SK-N-SH treated with all-trans-retinoic acid at 6 μM for 48 hours (cell line): ENCODE results near the gene METTL6.
"Not testable (repeated sequence)": the region's sequence is repeated elsewhere in the genome, so short reads cannot be mapped to it uniquely, and the experiment has no call there.

ENCODE experiments used
- ATAC-seq: fragments of 200-7000 bp; cut with Tn5 transposase; 3 replicates; pipeline ENCODE4 v1.9.1; 2020; ENCODE audit warnings: mild to moderate bottlenecking, moderate library complexity
- BACH2 ChIP-seq: fragments of 250-450 bp; sonication (Bioruptor Pico); IDR thresholded peaks from 2 replicates; pipeline ENCODE4 v1.9.0; 2021; ENCODE audit warnings: mild to moderate bottlenecking, borderline replicate concordance
- CREB5 ChIP-seq: fragments of 250-450 bp; sonication (Bioruptor Pico); IDR thresholded peaks from 2 replicates; pipeline ENCODE4 v1.5.1; 2020; ENCODE audit warnings: low read depth, mild to moderate bottlenecking, moderate library complexity
- CSDC2 ChIP-seq: fragments of 250-450 bp; sonication (Bioruptor Pico); IDR thresholded peaks from 2 replicates; pipeline ENCODE4 v1.5.0; 2020; ENCODE audit warnings: mild to moderate bottlenecking, moderate library complexity
- ESRRG ChIP-seq: fragments of 250-450 bp; sonication (Bioruptor Pico); IDR thresholded peaks from 2 replicates; pipeline ENCODE4 v1.6.1; 2021; ENCODE audit warnings: mild to moderate bottlenecking
- GLIS3 ChIP-seq: fragments of 250-450 bp; sonication (Bioruptor Pico); IDR thresholded peaks from 2 replicates; pipeline ENCODE4 v1.5.0; 2020; ENCODE audit warnings: mild to moderate bottlenecking, moderate library complexity
- ISL1 ChIP-seq: fragments of 250-450 bp; sonication (Bioruptor Pico); IDR thresholded peaks from 2 replicates; pipeline ENCODE4 v2.1.2; 2022; ENCODE audit warnings: mild to moderate bottlenecking, moderate library complexity
- OSR1 ChIP-seq: fragments of 250-450 bp; sonication (Bioruptor Pico); IDR thresholded peaks from 2 replicates; pipeline ENCODE4 v1.8.0; 2022; ENCODE audit warnings: moderate library complexity, mild to moderate bottlenecking, inconsistent platforms
- PATZ1 ChIP-seq: fragments of 250-450 bp; sonication (Bioruptor Pico); IDR thresholded peaks from 2 replicates; pipeline ENCODE4 v1.8.0; 2020; ENCODE audit warnings: mild to moderate bottlenecking, moderate library complexity, borderline replicate concordance
- PPARA ChIP-seq: fragments of 250-450 bp; sonication (Bioruptor Pico); IDR thresholded peaks from 2 replicates; pipeline ENCODE4 v1.5.0; 2020; ENCODE audit warnings: mild to moderate bottlenecking, borderline replicate concordance
- RARB ChIP-seq: fragments of 250-450 bp; sonication (Bioruptor Pico); IDR thresholded peaks from 2 replicates; pipeline ENCODE4 v1.8.0; 2021; ENCODE audit warnings: mild to moderate bottlenecking, moderate library complexity
- SNAI2 ChIP-seq: fragments of 250-450 bp; sonication (Bioruptor Pico); IDR thresholded peaks from 2 replicates; pipeline ENCODE4 v1.5.0; 2020; ENCODE audit warnings: mild to moderate bottlenecking, moderate library complexity
- TCF4 ChIP-seq: fragments of 250-450 bp; sonication (Bioruptor Pico); IDR thresholded peaks from 2 replicates; pipeline ENCODE4 v1.8.0; 2021; ENCODE audit warnings: mild to moderate bottlenecking, moderate library complexity, borderline replicate concordance
- TOX ChIP-seq: fragments of 250-450 bp; sonication (Bioruptor Pico); IDR thresholded peaks from 2 replicates; pipeline ENCODE4 v1.8.0; 2021; ENCODE audit warnings: mild to moderate bottlenecking, moderate library complexity, borderline replicate concordance
- ZC3H10 ChIP-seq: fragments of 250-450 bp; sonication (Bioruptor Pico); IDR thresholded peaks from 2 replicates; pipeline ENCODE4 v1.5.1; 2021; ENCODE audit warnings: mild to moderate bottlenecking, moderate library complexity
- ZFP3 ChIP-seq: fragments of 250-450 bp; sonication (Bioruptor Pico); IDR thresholded peaks from 2 replicates; pipeline ENCODE4 v1.5.0; 2020; ENCODE audit warnings: mild to moderate bottlenecking, moderate library complexity
- ZFP30 ChIP-seq: fragments of 450-650 bp; formaldehyde crosslinking; IDR thresholded peaks from 2 replicates; pipeline ENCODE4 v1.5.0; 2022; ENCODE audit warnings: mild to moderate bottlenecking, moderate library complexity
- ZNF565 ChIP-seq: fragments of 450-650 bp; formaldehyde crosslinking; conservative IDR thresholded peaks from 2 replicates; pipeline ENCODE4 v1.5.0; 2020; ENCODE audit warnings: low read depth, mild to moderate bottlenecking, moderate library complexity
- ZNF70 ChIP-seq: fragments of 450-650 bp; formaldehyde crosslinking; IDR thresholded peaks from 2 replicates; pipeline ENCODE4 v1.5.0; 2020; ENCODE audit warnings: mild to moderate bottlenecking, moderate library complexity
- ZNF8 ChIP-seq: fragments of 450-650 bp; formaldehyde crosslinking; IDR thresholded peaks from 2 replicates; pipeline ENCODE4 v1.5.0; 2020; ENCODE audit warnings: mild to moderate bottlenecking, moderate library complexity
- TF ChIP-seq, protein P1 (sequence below): fragments of 250-450 bp; sonication (Bioruptor Pico); IDR thresholded peaks from 2 replicates; pipeline ENCODE4 v1.8.0; 2021; ENCODE audit warnings: low read depth, mild to moderate bottlenecking, moderate library complexity, borderline replicate concordance
- TF ChIP-seq, protein P2 (sequence below): fragments of 250-450 bp; sonication (Bioruptor Pico); IDR thresholded peaks from 2 replicates; pipeline ENCODE4 v1.5.1; 2021; ENCODE audit warnings: mild to moderate bottlenecking, moderate library complexity

The METTL6 gene

GRCh38 chr3:15367059-15367458, 60.3 kb downstream of the METTL6 start:
- TF ChIP-seq, protein P1, sequence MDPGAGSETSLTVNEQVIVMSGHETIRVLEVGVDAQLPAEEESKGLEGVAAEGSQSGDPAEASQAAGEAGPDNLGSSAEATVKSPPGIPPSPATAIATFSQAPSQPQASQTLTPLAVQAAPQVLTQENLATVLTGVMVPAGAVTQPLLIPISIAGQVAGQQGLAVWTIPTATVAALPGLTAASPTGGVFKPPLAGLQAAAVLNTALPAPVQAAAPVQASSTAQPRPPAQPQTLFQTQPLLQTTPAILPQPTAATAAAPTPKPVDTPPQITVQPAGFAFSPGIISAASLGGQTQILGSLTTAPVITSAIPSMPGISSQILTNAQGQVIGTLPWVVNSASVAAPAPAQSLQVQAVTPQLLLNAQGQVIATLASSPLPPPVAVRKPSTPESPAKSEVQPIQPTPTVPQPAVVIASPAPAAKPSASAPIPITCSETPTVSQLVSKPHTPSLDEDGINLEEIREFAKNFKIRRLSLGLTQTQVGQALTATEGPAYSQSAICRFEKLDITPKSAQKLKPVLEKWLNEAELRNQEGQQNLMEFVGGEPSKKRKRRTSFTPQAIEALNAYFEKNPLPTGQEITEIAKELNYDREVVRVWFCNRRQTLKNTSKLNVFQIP (CRISPR knock-in tag) = no peak
- TF ChIP-seq GLIS3 (no peak), SNAI2 (CRISPR knock-in tag) (no peak), BACH2 (CRISPR knock-in tag) (no peak), PATZ1 (CRISPR knock-in tag) (no peak), ZFP30 (CRISPR knock-in tag) (no peak), ESRRG (CRISPR knock-in tag) (no peak), ZNF70 (CRISPR knock-in tag) (no peak), ZFP3 (CRISPR knock-in tag) (no peak), CSDC2 (CRISPR knock-in tag) (no peak), RARB (CRISPR knock-in tag) (no peak)
- TF ChIP-seq, protein P2, sequence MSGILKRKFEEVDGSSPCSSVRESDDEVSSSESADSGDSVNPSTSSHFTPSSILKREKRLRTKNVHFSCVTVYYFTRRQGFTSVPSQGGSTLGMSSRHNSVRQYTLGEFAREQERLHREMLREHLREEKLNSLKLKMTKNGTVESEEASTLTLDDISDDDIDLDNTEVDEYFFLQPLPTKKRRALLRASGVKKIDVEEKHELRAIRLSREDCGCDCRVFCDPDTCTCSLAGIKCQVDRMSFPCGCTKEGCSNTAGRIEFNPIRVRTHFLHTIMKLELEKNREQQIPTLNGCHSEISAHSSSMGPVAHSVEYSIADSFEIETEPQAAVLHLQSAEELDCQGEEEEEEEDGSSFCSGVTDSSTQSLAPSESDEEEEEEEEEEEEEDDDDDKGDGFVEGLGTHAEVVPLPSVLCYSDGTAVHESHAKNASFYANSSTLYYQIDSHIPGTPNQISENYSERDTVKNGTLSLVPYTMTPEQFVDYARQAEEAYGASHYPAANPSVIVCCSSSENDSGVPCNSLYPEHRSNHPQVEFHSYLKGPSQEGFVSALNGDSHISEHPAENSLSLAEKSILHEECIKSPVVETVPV = no peak
- ATAC-seq = peak; percentile 48

DNA sequence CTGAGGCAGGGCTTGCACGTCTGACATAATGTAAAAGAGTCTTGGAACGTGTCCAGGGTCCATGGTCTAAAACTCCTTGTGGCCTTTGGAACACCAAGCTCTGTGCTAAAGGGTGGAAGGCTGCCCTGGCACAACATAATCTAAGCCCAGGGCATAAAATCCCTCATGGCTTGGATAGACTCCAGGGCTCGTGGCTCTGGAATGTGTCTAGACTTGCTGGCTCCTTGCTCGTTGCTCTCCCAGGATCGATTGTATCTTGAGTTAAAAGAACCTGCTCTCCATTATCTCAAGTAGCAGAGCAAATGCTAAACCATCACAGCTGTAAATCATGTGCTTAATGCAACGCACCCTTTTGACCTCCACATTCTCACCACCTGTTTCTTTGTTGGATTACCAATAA, 63.3 kb downstream of the METTL6 start:
- ATAC-seq = not testable (repeated sequence)
- peak; percentile 63; the same call in 1 of the 2 replicates for TF ChIP-seq TCF4 (CRISPR knock-in tag)
- TF ChIP-seq ISL1 (CRISPR knock-in tag) = peak; percentile 58

DNA sequence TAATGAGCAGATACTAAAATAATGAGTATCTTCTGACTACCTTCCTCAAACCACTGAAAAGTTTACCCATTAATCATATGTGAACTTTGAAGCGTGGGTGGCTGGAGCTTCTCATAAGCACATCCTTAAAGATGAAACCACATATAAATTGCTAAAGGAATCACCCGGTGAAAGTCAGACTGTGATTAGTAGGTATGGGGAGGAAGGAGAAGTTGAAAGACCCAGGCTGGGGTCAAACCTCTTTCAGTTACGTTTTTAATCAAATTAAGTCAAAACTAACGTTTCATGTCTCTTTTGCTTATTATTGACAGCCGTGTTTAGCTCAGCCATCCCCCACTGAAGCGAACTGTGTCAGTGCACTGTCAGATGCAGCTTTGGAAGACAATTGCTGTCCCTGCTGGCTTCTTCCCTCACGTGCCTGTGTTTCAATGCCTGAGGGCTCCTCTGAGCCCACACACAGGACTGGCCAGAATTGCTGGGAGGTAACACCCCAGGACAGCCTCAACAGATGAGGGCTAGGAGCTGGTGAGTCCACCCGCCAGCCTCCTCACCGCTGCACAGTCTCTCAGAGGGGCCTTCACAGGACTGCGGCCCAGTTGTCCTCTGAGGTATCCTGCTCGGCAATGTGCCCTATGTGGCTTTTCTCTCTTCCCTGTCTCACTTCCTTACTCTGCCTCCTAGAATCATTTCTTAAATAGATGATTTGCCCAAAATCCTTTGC, 65.7 kb downstream of the METTL6 start:
- ATAC-seq = peak; percentile 65
- TF ChIP-seq GLIS3 = no peak
- TF ChIP-seq ZNF565 (CRISPR knock-in tag) = no peak
- TF ChIP-seq PPARA (CRISPR knock-in tag) = no peak
- TF ChIP-seq OSR1 (CRISPR knock-in tag) = no peak
- TF ChIP-seq ZFP30 (CRISPR knock-in tag) = no peak
- no peak for TF ChIP-seq CSDC2 (CRISPR knock-in tag)
- TF ChIP-seq, protein P1 (CRISPR knock-in tag) = no peak

DNA sequence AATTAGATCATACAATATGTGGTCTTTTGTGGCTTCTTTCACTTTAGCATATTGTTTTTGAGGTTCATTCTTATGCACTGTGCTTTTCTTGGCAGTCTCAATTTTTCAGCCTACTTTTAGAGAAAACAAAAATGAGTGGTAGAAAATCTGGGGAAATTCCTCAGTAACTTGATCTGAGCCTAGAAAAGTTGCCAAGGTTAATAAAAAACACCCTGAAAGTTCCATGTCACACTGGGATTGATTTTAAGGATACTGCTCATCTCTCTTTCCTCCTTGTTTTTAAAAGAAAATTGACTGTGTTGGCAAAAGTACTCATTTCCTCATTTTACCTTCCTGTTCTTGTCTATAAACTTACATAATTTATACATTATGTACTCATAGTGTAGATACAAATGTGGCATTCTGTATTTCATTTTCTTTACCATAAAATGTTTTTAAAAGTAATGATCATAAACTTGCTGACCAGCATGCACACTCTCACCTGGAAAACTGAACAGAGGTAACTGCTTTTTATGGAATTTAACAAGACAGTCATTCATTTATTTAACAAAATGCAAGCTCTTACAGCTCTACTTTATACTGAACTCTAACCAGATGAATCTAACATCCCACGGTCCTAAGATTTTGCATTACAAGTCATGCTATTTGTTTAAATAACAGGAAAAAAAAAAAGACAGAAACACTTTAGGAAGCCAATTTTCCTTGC, 66.4 kb downstream of the METTL6 start:
- peak; percentile 36 for ATAC-seq
- no peak for TF ChIP-seq OSR1 (CRISPR knock-in tag)
- no peak for TF ChIP-seq PATZ1 (CRISPR knock-in tag)
- TF ChIP-seq CSDC2 (CRISPR knock-in tag) = no peak
- no peak for TF ChIP-seq TOX (CRISPR knock-in tag)
- no peak for TF ChIP-seq ESRRG (CRISPR knock-in tag)
- TF ChIP-seq, protein P1 (CRISPR knock-in tag) = no peak
- TF ChIP-seq, protein P2 = no peak
- no peak for TF ChIP-seq ZNF8 (CRISPR knock-in tag)
- TF ChIP-seq ZC3H10 = no peak
- TF ChIP-seq GLIS3 = no peak
- no peak for TF ChIP-seq ZNF565 (CRISPR knock-in tag)
- TF ChIP-seq CREB5 (CRISPR knock-in tag) = no peak
